Activated CD8-positive, alpha-beta memory T cell treated with anti-CD3 and anti-CD28 coated beads, Interleukin-2, amount 50 U/mL, for 24 hours (primary cell): ENCODE data around the gene ZNF211.

Experiments
- DNase-seq: peaks from one replicate; pipeline ENCODE4 v3.0.0-alpha.2; 2020; ENCODE audit errors: extremely low read depth

Gene ZNF211

DNA sequence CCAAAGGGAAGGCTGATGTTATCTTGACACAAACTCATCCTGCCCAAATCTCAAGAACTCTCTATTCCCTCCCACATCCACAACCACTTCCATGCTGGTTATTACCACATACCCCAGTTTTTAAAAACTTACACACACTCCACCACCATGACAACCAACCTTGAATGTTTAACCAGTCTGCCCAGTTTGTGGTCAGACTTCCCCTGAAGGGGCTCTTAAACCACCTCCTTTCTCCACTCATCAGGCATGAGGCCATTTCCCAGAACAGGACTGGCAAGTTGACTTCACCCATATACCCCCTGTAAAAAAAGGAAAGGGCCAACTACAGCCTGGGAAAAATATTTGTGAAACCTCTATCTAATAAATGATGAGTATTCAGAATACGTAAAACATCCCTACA lies 23.4 kb downstream of the ZNF211 start:
- DNase-seq: no peak

- no peak for DNase-seq
Observed at GRCh38 chr19:57664269-57665127, 31.5 kb downstream of the ZNF211 start.

- no peak for DNase-seq
Observed at GRCh38 chr19:57665261-57665806, 32.4 kb downstream of the ZNF211 start.

- no peak for DNase-seq
Observed at GRCh38 chr19:57667228-57667627, 34.3 kb downstream of the ZNF211 start.

GRCh38 chr19:57668635-57669034 lies 35.7 kb downstream of the ZNF211 start, which contains the start of gene ZSCAN4:
ZSCAN4 (plus strand) TSS chr19:57668935; CDS start chr19:57676146, 7,211 bp downstream.
- no peak for DNase-seq

DNA sequence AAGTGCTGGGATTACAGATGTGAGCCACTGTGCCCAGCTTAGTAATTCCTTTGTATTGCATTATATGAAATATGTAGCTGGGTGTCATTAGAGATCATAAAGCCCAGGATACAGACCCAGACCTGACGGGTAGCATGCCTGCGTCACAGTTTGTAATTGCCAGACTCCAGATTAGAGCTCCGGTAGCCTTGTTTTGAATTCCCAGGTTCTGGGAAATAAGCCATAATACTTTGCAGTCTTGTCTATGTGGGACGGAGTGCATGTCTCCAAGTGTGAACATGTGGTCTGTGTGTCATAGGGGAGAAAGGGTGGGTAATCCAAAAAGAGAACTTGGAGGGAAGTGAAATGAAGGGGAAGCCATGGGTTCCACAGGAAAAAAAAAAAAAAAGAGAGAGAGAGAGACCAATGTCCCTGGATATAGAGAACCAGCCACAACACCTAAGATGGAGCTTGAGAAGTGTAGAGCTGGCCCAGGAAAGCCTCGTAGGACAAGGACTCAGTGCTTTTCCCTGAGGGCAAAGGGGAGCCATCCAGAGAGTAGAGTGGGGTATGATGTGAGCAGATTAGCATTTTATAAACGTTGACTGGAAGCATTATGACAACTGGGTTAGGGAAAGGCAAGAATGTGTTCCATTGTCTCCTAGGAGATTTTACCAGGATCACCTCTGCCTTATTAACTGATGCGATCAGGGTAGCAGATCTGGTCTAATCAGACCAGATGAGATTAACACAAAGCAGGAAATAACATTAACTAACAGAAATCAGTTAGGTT lies 38.3 kb downstream of the ZNF211 start:
- no peak for DNase-seq

DNA sequence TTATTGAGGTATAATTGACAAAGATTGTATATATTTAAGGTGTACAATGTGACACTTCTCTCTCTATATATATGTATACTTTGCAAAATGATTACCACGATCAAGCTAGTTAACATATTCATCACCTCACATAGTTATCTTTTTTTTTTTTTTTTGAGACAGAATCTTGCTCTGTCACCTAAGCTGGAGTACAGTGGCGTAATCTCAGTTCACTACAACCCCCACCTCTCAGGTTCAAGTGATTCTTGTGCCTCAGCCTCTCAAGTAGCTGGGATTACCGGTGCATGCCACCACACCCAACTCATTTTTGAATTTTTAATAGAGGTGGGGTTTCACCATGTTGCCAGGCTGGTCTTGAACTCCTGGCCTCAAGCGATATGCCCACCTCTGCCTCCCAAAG lies 39.5 kb downstream of the ZNF211 start:
- DNase-seq: no peak

DNA sequence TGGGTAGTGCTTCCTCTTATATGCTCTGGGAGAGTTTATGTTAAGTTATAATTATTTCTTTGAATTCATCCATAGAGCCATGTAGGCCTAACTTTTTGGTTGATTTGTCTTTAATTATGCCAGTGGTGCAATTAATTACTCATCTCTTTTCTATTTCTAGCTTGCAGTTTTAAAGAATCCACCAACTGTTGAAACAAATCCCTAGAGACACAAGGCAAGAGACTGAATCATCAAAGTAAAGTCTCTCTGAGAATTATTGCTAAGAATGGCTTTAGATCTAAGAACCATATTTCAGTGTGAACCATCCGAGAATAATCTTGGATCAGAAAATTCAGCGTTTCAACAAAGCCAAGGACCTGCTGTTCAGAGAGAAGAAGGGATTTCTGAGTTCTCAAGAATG lies 42.9 kb downstream of the ZNF211 start:
- no peak for DNase-seq

- DNase-seq: no peak
Observed at GRCh38 chr19:57682226-57682766, 49.3 kb downstream of the ZNF211 start.

DNA sequence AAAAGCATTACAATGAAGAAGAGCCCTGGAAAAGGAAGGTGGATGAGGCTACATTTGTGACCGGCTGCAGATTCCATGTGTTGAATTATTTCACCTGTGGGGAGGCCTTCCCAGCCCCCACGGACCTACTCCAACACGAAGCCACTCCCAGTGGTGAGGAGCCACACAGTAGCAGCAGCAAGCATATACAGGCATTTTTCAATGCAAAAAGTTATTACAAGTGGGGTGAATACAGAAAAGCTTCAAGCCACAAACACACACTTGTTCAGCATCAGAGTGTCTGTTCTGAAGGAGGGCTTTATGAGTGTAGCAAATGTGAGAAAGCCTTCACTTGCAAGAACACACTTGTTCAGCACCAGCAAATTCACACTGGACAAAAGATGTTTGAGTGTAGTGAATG lies 53.8 kb downstream of the ZNF211 start:
- no peak for DNase-seq

- DNase-seq: no peak
Observed at GRCh38 chr19:57687363-57688010, 54.5 kb downstream of the ZNF211 start.

DNA sequence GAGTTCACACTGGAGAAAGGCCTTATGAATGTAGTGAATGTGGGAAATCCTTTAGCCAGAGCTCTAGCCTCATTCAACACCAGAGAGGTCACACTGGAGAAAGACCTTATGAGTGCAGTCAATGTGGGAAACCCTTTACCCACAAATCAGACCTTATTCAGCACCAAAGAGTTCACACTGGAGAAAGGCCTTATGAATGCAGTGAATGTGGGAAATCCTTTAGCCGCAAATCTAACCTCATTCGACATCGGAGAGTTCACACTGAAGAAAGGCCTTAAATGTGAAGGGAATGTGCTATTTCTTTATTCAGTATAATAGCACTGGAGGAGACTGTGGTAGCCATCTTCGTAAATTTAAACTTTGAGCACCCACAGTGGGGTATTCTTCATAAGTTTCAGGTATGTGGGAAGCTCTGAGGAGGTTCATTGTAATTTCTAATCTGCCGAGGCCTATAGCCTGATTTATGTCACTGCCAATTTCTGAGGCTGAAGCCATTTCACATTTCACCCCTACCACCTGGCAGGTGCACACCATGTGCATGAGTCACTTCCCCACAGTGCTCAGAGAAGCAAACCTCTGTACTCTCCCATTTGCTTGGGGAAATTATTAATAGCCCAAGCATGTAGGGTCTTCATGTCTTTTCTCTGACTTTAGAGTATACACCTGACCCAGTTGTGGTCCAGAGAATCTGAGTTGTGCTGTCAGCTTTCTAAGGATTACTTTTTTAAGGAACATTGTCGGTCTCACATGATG lies 55.2 kb downstream of the ZNF211 start:
- DNase-seq: no peak

DNA sequence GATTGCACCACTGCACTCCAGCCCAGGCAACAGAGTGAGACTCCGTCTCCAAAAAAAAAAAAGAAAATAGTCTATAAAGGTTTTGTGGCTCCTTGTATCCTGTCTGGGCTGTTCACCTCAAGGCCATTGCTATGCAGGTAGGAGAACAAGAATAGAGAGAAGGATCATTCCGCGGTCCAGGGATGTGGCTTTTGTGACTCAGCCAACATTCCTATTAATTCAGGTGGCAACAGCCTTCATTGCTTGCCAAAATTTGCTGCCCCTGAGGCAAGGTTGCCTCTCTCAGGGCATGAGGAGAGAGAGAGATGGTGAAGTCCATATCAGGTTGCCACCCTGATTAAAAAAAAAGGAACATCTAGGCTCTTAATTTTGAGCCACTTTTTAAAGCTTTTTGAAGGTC lies 56.8 kb downstream of the ZNF211 start:
- no peak for DNase-seq
